HL-60 (cell line): ENCODE results near the gene TBC1D22A.

Experiments used
- GABPA ChIP-seq: IDR thresholded peaks from 2 replicates; pipeline ENCODE4 v1.6.1; 2012; ENCODE audit warnings: low read depth
- POLR2AphosphoS5 ChIP-seq: IDR thresholded peaks from 2 replicates; pipeline ENCODE4 v1.6.1; 2012; ENCODE audit warnings: low read depth
- SPI1 ChIP-seq: IDR thresholded peaks from 2 replicates; pipeline ENCODE4 v1.6.1; 2012; ENCODE audit warnings: low read depth, mild to moderate bottlenecking, borderline replicate concordance
- TF ChIP-seq, protein P1 (sequence below): IDR thresholded peaks from one replicate; pipeline ENCODE4 v1.5.1; 2011; ENCODE audit warnings: low read length, control low read depth, inconsistent platforms; ENCODE audit not compliant: insufficient read depth
- TF ChIP-seq, protein P2 (sequence below): IDR thresholded peaks from 2 replicates; pipeline ENCODE4 v1.6.1; 2012; ENCODE audit warnings: low read depth; ENCODE audit not compliant: insufficient replicate concordance

DNA sequence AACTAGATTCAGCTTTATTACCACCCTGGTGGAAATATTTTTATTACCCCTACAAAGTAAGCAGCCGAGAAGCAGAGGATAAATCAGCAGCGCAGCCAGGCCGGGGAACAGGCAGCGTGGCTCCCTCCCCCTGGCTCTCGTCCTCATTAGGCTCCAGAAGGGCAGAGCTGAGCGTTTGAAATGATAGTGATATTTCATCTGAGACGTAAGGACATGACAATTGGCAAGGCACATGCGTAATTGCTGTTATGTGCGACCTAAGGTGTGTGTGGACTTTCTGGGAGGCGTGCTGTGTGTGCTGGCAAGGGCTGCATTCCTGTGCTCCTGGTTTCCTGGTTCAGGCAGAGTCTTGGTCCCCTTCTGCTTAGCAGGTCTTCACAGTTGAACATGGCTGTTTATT lies 247.8 kb downstream of the TBC1D22A start:
- TF ChIP-seq, protein P1, sequence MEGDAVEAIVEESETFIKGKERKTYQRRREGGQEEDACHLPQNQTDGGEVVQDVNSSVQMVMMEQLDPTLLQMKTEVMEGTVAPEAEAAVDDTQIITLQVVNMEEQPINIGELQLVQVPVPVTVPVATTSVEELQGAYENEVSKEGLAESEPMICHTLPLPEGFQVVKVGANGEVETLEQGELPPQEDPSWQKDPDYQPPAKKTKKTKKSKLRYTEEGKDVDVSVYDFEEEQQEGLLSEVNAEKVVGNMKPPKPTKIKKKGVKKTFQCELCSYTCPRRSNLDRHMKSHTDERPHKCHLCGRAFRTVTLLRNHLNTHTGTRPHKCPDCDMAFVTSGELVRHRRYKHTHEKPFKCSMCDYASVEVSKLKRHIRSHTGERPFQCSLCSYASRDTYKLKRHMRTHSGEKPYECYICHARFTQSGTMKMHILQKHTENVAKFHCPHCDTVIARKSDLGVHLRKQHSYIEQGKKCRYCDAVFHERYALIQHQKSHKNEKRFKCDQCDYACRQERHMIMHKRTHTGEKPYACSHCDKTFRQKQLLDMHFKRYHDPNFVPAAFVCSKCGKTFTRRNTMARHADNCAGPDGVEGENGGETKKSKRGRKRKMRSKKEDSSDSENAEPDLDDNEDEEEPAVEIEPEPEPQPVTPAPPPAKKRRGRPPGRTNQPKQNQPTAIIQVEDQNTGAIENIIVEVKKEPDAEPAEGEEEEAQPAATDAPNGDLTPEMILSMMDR = no peak
- no peak for TF ChIP-seq SPI1
- TF ChIP-seq, protein P2, sequence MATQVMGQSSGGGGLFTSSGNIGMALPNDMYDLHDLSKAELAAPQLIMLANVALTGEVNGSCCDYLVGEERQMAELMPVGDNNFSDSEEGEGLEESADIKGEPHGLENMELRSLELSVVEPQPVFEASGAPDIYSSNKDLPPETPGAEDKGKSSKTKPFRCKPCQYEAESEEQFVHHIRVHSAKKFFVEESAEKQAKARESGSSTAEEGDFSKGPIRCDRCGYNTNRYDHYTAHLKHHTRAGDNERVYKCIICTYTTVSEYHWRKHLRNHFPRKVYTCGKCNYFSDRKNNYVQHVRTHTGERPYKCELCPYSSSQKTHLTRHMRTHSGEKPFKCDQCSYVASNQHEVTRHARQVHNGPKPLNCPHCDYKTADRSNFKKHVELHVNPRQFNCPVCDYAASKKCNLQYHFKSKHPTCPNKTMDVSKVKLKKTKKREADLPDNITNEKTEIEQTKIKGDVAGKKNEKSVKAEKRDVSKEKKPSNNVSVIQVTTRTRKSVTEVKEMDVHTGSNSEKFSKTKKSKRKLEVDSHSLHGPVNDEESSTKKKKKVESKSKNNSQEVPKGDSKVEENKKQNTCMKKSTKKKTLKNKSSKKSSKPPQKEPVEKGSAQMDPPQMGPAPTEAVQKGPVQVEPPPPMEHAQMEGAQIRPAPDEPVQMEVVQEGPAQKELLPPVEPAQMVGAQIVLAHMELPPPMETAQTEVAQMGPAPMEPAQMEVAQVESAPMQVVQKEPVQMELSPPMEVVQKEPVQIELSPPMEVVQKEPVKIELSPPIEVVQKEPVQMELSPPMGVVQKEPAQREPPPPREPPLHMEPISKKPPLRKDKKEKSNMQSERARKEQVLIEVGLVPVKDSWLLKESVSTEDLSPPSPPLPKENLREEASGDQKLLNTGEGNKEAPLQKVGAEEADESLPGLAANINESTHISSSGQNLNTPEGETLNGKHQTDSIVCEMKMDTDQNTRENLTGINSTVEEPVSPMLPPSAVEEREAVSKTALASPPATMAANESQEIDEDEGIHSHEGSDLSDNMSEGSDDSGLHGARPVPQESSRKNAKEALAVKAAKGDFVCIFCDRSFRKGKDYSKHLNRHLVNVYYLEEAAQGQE = no peak
- no peak for TF ChIP-seq POLR2AphosphoS5
- no peak for TF ChIP-seq GABPA
